Measurements from ENCODE around the gene ANO10.
A peak's percentile ranks its signal among the peaks of the same experiment; 100 is the strongest.
"Not testable (repeated sequence)": the region's sequence is repeated elsewhere in the genome, so short reads cannot be mapped to it uniquely, and the experiment has no call there.

The ANO10 gene

GRCh38 chr3:43621656-43622432 is at the start of gene ANO10:
Gene ANO10 (minus strand): TSS chr3:43622011. CDS start chr3:43605852, 16,159 bp downstream.
- DNase-seq = peak; percentile 98

GRCh38 chr3:43670635-43671522 is 49.1 kb upstream of the ANO10 start:
- no peak for DNase-seq

GRCh38 chr3:43665011-43665410 is 43.2 kb upstream of the ANO10 start:
- not testable (repeated sequence) for DNase-seq

- DNase-seq = not testable (repeated sequence)
These were observed 39.6 kb upstream of the ANO10 start for GRCh38 chr3:43661376-43661775.

GRCh38 chr3:43659250-43659880 is 37.6 kb upstream of the ANO10 start:
- DNase-seq = no peak

GRCh38 chr3:43656390-43656789 is 34.6 kb upstream of the ANO10 start:
- not testable (repeated sequence) for DNase-seq

GRCh38 chr3:43650345-43650744 is 28.5 kb upstream of the ANO10 start:
- no peak for DNase-seq

GRCh38 chr3:43649365-43649968 is 27.7 kb upstream of the ANO10 start:
- no peak for DNase-seq

GRCh38 chr3:43648957-43649356 is 27.1 kb upstream of the ANO10 start:
- no peak for DNase-seq

- DNase-seq = no peak
These were observed 25.7 kb upstream of the ANO10 start for GRCh38 chr3:43647331-43648166.

GRCh38 chr3:43644443-43644842 is 22.6 kb upstream of the ANO10 start:
- no peak for DNase-seq

GRCh38 chr3:43641306-43642114 is 19.7 kb upstream of the ANO10 start:
- no peak for DNase-seq

GRCh38 chr3:43640681-43641080 is 18.9 kb upstream of the ANO10 start:
- DNase-seq = no peak

- peak; percentile 51 for DNase-seq
These were observed 17.0 kb upstream of the ANO10 start for GRCh38 chr3:43638594-43639447.

GRCh38 chr3:43637702-43638101 is 15.9 kb upstream of the ANO10 start:
- DNase-seq = no peak

- no peak for DNase-seq
These were observed 11.2 kb upstream of the ANO10 start for GRCh38 chr3:43632986-43633385.

GRCh38 chr3:43632269-43632733 is 10.5 kb upstream of the ANO10 start:
- DNase-seq = no peak

- no peak for DNase-seq
These were observed 7.9 kb upstream of the ANO10 start for GRCh38 chr3:43629741-43630140.

GRCh38 chr3:43629257-43629656 is 7.4 kb upstream of the ANO10 start:
- peak; percentile 34 for DNase-seq

GRCh38 chr3:43627360-43627759 is 5.5 kb upstream of the ANO10 start:
- DNase-seq = peak; percentile 54
